HL-60/S4 (cell line): ENCODE results near the gene MSANTD2.

Source experiments
- in situ Hi-C: fragments of 300-500 bp; cut with MboI; formaldehyde crosslinking; loops from 2 replicates; pipeline ENCODE4 v1.14.3; 2022; ENCODE audit warnings: low sequenced_read_pairs

MSANTD2 gene

DNA sequence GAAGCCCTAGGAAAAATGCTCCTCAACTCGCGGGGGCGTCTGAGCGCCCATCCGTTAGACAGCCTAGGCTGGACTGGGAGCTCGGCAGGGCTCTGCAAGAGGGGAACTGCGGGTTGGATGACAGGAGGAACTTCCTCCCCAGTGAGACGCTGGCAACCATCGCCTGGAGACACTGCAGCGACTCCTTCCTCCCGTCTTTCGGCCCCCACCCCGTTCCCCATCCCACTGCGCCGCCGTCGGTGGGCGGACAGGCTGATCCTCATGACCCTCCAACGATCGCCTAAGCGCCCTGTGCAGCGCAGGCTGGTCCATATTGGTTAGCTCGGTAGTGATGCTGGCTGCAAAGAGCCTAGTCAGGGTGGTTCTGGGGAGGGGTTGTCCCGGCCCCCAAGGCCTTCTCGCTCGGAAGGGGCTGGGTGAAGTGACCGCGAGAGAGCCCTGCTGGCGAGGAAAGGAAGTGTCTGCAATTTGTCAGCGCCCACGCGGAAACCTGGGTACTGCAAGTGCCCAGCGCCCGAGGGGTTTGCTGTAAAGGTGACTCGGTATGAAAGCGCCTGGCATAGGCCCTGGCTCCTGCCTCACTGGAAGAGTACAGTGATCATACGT lies 59.8 kb downstream of the MSANTD2 start:
- in situ Hi-C loops: no loop called here

DNA sequence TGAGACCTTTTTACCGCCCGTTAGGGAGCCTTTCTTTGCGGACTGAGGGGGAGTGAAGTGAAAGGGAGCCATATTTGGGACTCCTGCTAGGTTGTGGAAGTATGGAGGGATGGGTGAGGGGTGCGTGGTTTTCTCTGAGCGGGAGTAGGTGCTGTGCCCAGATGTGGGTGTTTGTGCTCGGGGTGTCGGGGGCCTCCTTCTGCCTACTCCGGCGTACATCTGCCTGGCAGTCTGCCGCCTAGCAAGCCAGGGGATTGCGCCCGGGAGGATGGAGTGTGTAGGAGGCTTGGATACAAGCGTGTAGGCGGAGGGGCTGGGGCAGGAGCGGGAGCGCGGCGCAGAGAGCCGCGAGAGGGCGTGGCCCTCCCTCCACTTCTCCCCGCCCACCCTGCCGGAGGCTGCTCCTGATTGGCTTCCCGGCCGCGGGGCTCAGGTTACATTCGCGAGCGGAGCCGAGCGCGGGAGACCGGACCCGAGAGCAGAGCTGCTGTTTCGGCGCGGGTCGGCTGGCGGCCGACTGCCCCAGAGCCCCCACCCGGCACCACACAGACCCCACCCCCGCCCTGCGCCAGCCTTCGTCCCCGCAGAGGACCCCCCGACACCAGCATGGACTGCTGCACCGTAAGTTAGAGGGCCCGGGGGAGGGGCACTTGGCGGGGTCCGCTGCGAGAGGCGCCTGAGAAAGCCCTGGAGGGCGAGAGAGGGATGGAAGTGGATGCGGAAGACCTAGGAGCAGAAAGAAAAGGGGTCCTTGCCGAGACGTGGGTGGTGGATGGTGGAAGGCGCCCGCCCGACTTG lies 60.5 kb downstream of the MSANTD2 start, which contains the start of gene NRGN:
NRGN (plus strand) TSS at position 464 of the 798 bp plus-strand sequence; CDS start at position 607, 143 bp downstream.
- in situ Hi-C loops: no loop called here

DNA sequence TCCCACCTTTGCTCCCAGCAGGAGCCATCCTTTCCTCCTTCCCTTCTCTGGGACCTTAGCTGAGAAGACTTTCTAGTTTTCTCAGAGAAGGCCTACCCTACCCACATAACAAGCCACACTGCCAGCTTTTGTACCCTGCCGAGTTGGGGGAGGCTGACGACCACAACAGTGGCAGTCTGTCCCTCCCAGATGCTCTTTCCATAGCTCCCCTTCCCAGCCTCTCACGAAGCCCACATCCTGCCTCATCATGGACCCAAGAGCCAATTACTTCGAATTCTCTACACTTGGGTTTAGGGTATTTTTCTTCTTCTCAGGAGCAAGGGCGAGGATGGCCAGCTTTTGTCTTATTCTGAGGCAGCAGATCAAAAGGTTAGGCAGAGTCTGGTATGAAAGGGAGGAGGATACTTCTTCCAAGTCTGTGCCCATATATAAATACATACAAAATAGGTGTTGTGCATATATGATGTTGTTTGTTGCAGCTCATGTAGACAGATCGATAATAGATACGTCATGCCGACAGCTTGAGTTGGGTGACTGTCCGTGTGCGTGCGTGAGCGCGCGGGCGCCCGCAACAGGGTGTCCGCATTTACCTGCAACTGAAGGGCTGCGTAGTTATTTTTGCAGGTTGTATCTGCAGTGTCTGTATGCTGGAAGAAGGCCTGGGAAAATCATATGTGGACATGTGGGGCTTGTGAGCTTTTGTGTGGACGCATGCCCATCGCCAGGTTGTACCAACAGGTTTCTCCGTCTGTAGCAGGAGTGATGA lies 61.3 kb downstream of the MSANTD2 start:
- in situ Hi-C loops: no loop called here

DNA sequence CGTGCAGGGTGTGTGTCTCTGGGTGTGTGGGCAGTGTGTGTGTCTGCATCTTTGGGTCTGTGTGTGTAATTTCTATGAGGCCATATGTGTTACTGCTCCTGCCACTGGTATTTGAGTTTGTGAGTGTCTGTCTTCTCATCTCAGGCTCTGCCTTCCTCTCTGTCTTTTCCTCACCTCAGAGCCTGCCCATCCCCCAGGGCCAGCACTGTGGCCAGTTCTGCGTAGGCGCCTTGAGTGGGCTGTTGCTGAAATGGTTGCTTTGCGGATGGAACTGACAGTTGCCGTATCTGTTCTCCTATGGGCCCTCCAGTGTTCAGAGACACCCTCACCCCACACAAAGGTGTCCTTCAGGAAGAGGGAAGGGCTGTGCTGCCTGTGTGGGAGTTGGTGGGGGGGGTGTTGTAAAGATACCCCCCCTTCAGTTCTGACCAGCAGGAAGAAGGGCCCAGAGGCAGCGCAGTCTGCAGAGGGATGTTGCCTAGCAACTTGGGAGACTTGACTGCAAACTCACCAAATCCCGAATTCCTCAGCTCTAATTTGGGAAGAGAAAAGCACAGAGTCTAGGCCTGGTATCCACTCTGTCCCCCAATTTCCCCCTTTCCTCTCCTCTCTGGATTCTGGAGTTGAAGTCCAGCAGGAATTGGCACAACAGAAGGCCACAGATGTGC lies 62.4 kb downstream of the MSANTD2 start:
- in situ Hi-C loops: no loop called here

DNA sequence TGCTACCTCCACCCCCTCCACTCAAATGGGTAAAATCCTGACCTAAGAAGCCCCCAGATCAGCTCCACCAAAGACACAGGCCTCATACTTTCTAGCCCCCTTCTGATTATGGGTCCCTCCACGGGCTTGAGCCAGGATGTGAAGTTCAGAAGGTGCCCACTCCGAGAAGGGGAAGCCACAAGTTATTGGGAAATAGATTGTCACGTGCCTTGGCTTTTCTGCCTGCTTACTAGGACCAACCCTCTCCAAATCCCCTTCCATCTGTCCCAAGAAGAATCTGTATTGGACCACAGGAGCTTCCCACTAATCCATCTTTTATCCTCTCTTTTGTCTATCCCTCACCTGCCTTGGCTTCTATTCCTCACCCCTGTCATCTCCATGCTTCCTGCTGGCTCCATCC lies 63.5 kb downstream of the MSANTD2 start:
- in situ Hi-C loops: no loop called here

DNA sequence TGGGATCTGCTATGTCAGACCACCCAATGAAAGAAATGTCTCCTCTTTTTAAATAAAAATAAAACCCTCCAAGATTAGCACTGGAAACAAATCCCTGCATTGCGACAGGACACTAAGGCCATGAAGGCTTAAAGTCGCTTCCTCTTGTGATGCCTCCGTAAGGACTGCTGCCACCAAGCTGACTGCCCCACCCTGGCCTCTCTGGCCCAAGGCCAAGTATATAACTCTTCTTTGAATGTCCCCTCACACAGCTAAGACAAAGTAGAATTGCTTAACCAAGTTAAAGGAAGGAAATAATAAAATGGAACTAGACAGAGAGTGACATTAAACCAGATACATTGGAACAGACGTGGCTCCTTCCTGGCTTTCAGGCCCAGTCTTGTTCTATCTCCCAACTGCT lies 68.0 kb downstream of the MSANTD2 start:
- in situ Hi-C loops: no loop called here

DNA sequence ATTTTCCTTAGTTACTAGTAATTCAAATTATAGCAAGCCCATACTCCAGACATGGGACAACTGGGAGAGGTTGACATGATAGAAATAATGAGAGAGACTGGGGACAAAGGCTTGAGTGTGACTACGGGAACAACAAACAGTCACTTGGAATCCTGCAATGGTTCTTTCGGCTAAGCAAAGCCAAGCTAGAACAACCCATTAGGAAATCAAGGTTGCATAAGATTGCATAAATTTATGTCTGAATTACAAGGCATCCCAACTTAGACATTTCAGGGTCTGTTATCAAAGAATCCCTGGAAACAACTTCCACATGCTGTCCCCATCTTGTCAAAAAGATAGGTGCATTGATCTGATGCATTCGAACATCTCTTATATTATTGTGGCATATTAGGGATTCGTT lies 70.6 kb downstream of the MSANTD2 start:
- in situ Hi-C loops: no loop called here

DNA sequence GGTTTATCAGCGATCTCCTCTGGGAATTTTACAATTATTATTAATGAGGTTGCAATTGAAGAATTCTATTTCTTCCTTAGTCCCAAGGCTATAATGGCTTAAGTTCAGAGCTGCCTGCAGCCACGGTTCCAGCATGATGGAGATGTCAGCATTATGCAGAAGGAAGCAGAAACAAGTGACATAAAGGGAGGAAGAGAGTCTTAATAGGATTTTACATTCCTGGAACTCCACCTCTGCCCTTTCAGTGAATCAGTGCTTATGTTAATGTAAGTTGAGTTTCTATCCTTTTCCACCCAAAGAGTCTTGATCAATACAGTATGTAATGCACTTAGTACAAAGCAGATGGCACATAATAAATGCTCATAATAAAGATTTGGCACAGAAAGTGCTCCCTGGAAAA lies 72.1 kb downstream of the MSANTD2 start:
- in situ Hi-C loops: no loop called here

DNA sequence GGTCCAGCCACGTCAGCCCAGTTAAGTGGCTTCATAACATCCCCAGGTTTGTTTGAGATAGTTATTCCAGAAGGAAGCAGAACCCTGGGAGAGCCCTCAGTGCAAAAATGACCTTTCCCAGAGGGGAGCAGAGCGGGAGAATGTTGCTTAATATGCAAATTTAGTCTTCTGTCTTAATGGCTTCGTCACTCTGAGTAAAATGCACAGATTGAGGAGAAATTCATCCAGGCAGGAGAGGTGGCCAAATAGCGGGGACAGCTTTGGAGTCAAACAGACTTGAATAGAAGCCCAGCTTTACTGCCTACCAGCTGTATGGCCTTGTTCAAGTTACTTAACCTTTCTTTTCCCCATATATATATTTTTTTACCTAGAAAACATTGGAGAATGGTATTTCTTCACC lies 72.7 kb downstream of the MSANTD2 start:
- in situ Hi-C loops: no loop called here

DNA sequence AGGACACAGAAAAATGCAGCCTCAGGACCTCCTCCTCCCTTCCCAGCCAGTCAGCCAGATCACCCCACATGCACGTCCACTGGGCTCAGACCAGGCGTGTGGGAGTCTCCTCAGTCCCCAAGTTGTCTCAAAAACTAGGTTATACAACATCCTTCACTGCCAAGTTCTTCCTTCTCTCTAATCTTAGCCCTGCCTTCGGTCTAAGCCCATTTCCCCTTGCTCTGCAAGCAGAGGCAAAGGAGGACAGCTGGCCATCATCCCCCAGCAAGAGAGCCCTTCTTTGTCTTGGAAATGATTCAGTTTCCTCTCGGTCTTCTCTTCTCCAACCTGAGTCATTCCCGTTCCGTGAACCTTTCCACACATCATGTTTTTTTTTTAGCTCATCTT lies 74.5 kb downstream of the MSANTD2 start:
- in situ Hi-C loops: no loop called here

DNA sequence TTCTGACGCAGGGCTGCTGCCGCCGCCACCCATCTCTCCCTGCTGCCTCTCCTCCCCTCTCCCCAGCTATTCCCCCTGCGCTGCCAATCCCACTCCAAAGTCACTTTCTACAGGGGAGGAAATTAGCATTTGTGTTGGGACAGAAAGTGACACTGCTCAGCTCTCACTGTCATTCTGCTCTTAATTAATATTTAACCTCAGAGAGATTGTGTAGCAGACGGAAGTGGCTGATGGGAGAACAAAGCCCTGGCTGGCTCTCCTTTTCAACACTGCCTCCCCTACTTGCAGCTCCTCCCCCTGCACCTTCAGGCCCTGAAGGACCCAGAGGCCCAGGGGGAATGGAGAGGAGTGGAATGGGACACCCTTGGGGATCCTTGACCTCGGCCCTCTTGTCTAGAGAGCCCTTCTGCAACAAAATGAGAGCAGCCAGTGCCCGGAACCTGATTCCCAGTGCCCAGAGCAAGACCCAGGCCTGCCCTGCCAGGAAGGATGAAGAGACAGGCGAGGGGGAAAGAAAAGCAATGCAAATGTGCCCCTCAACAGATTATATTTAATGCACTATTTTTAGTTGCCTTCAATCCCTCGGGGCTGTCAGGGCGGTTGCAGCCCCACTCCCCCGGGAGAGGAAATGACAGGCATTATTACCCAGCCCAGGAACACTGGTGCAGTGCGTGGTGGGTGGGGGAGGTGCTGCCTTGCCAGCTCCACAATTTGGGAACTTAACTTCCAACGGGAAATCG lies 75.1 kb downstream of the MSANTD2 start:
- in situ Hi-C loops: no loop called here

DNA sequence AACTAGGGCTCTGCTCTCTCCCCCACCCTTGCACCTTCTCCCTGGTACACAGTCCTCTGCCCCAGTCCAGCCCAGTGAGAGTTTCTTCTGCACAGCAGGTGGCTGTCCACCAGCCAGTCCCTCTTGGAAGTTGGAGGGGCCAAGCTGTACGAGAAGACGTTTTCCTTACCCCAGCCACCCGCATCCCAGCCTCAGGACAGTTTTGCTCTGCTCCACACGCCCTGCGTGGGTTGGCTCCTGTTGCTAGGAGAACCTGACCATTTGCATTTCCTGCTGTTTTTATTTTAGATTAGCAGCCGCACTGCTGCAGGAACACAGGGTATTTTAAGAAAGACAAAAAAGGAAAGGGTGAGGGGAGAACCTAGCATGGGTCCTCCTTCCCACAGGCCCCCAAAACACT lies 78.0 kb downstream of the MSANTD2 start:
- in situ Hi-C loops: no loop called here

DNA sequence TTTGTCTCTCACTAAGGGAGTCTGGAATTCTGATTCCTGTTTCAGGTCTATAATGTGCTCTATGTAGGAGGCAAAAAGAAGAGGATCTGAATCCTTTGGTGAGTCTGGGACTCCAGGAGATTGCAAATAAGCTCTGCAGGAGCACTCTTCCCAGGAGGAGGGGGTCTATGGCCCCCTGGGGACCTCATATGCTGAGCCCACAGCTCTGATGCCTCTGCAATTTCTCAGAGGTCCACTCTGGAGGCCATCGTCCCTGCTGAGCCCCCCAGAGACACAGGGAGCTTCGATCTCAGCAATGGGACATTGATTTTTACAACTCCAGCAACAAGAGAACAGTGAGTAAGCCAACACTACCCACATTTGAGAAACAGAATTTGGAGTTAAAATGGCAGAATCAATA lies 80.7 kb downstream of the MSANTD2 start:
- in situ Hi-C loops: no loop called here

DNA sequence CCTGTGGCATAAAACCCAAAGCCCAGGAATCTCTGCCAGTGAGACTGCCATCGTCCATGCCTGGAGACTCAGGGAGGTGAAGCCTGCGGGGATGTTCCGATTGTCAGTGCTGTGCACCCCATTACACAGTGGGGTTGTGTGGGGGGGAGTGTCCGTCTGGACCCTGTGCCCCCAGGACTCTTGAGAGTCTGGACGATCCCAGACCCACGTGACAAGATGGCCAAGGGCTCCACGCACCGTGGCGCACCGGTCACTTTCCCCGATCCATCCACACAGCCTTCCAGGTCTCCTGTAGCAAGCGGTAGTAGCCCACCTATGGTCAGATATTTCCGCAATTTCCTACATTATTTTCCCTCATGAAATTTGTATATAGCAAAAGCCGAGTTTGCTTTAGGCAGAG lies 81.4 kb downstream of the MSANTD2 start:
- in situ Hi-C loops: no loop called here

DNA sequence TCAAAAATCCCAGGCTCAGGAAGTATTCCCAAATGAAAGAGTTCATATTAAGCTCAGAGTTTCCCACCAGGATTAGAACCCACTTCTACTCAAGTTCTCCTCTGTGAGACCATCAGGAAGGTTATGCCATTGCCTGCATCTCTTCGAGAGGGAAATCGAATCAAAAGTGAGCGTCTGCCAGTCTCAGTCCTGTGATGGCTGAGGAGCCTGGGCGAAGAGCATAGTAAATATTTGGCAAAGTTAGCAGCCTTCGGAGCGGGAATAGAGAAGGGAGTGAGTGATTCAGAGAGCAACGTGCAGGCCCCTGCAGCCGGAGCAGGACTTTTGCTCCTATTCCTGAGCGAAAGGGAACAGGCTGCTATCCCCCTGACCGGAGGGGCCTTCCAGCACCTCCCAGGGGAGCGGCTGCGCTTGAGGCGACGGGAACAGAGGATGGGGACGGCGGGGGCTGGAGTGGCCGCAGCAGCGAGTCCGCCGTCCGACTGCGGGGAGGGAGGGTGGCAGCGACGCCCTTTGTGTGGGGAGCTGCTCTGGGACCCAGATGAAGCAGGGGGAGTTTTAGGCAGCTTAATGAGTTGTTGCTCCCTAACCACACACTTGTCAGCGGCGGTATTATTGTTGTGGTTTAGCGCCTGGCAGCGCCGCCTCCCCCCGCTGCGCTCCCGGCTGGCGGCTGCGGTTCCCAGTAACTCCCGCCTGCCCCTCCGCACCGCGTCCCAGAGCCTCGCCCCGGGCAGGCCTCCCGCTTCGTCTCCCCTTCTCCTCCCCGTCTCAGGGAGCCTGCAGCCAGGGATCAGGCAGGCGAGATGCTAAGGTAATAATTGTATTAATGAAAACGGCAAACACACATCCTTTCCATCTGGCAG lies 82.2 kb downstream of the MSANTD2 start:
- in situ Hi-C loops: no loop called here

DNA sequence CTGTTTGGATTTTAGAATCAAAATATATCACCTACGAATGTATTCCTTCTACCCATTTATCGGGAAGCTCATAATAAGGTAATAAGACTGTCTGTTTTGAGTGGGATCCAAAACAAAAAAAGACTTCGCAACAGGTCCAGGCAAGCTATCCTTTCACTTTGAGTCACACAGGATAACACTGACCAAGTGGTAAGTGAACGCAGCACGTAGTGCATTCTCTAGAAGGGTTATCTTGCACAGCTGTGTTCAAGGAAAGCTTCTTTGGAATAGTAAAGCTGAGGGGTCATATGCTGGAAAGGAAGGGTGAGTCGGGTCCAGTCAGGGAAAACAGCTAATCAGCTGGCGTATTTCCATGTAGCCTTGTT lies 82.8 kb downstream of the MSANTD2 start:
- in situ Hi-C loops: no loop called here

DNA sequence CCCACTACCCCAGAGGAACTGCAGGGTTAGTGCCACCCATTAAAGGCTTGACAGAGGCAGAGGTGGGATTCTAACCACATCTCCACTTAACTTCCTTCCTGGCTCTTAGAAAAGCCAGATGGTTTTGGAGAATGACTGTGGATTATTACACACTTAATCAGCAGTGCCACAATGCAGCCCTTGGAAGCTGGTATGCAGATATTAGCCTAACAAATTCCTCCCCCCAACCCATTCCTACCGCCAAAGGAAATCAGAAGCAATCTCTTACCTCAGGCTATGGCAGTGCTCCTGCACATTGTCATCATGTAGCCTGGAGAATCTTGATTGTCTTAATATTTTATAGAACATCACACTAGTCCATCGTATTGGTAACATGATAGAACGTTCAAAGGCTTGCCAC lies 83.6 kb downstream of the MSANTD2 start:
- in situ Hi-C loops: no loop called here
